ENCODE measurements around the gene FAM180B. TPM values are rescaled to one million over a fixed set of nuclear protein-coding genes. Genes with fewer than 3 reads are reported as not detected.
A peak's percentile ranks its signal among the peaks of the same experiment; 100 is the strongest.

The FAM180B gene
- total RNA-seq, 1 donor from 2014 or later: 0.31 TPM

GRCh38 chr11:47589977-47590861 is 3.7 kb downstream of the FAM180B start:
- Mint-ChIP-seq H3K4me3 (ENCODE audit: unreplicated experiment) (no peak overlapping the region), H3K27me3 (ENCODE audit: unreplicated experiment) (peaks cover 18% of the 10 kb centered on the region), H3K36me3 (ENCODE audit: low read depth, unreplicated experiment) (peaks cover 13% of the 10 kb centered on the region), H3K27ac (ENCODE audit: unreplicated experiment) (no peak overlapping the region), H3K9me3 (ENCODE audit: unreplicated experiment) (no peaks in the 10 kb centered on the region), H3K4me1 (ENCODE audit: unreplicated experiment) (peaks cover 39% of the 10 kb centered on the region)
- TF ChIP-seq CTCF (IDR thresholded peaks at IDR 0.05; ENCODE audit: unreplicated experiment): no peak
- DNase-seq (ENCODE audit: low spot score): no peak

GRCh38 chr11:47591764-47592163 is 5.3 kb downstream of the FAM180B start:
- H3K36me3 Mint-ChIP-seq (ENCODE audit: low read depth, unreplicated experiment): peaks cover 13% of the 10 kb centered on the region
- TF ChIP-seq CTCF (IDR thresholded peaks at IDR 0.05; ENCODE audit: unreplicated experiment): no peak
- peaks cover 35% of the 10 kb centered on the region for H3K4me1 Mint-ChIP-seq (ENCODE audit: unreplicated experiment)
- H3K4me3 Mint-ChIP-seq (ENCODE audit: unreplicated experiment): no peak overlapping the region
- DNase-seq (ENCODE audit: low spot score): peak; percentile 62
- peaks cover 20% of the 10 kb centered on the region for H3K27me3 Mint-ChIP-seq (ENCODE audit: unreplicated experiment)
- H3K27ac Mint-ChIP-seq (ENCODE audit: unreplicated experiment): peak overlapping the region; percentile 95
- no peaks in the 10 kb centered on the region for H3K9me3 Mint-ChIP-seq (ENCODE audit: unreplicated experiment)

GRCh38 chr11:47592251-47592650 is 5.8 kb downstream of the FAM180B start:
- H3K4me1 Mint-ChIP-seq (ENCODE audit: unreplicated experiment): peaks cover 34% of the 10 kb centered on the region
- peaks cover 20% of the 10 kb centered on the region for H3K27me3 Mint-ChIP-seq (ENCODE audit: unreplicated experiment)
- no peak overlapping the region for H3K4me3 Mint-ChIP-seq (ENCODE audit: unreplicated experiment)
- H3K36me3 Mint-ChIP-seq (ENCODE audit: low read depth, unreplicated experiment): peaks cover 13% of the 10 kb centered on the region
- no peak for DNase-seq (ENCODE audit: low spot score)
- no peak for TF ChIP-seq CTCF (IDR thresholded peaks at IDR 0.05; ENCODE audit: unreplicated experiment)
- peak overlapping the region; percentile 95 for H3K27ac Mint-ChIP-seq (ENCODE audit: unreplicated experiment)
- H3K9me3 Mint-ChIP-seq (ENCODE audit: unreplicated experiment): no peaks in the 10 kb centered on the region

- Mint-ChIP-seq H3K4me3 (ENCODE audit: unreplicated experiment) (peak overlapping the region; percentile 88), H3K4me1 (ENCODE audit: unreplicated experiment) (peaks cover 31% of the 10 kb centered on the region), H3K36me3 (ENCODE audit: low read depth, unreplicated experiment) (peaks cover 13% of the 10 kb centered on the region), H3K27ac (ENCODE audit: unreplicated experiment) (peak overlapping the region; percentile 95), H3K27me3 (ENCODE audit: unreplicated experiment) (peaks cover 22% of the 10 kb centered on the region), H3K9me3 (ENCODE audit: unreplicated experiment) (no peaks in the 10 kb centered on the region)
- no peak for TF ChIP-seq CTCF (IDR thresholded peaks at IDR 0.05; ENCODE audit: unreplicated experiment)
- DNase-seq (ENCODE audit: low spot score): no peak
These were observed 6.5 kb downstream of the FAM180B start for GRCh38 chr11:47592970-47593369.

GRCh38 chr11:47593492-47593933 is 7.0 kb downstream of the FAM180B start:
- H3K27me3 Mint-ChIP-seq (ENCODE audit: unreplicated experiment): peaks cover 22% of the 10 kb centered on the region
- no peaks in the 10 kb centered on the region for H3K9me3 Mint-ChIP-seq (ENCODE audit: unreplicated experiment)
- no peak for TF ChIP-seq CTCF (IDR thresholded peaks at IDR 0.05; ENCODE audit: unreplicated experiment)
- H3K27ac Mint-ChIP-seq (ENCODE audit: unreplicated experiment): peak overlapping the region; percentile 64
- peaks cover 11% of the 10 kb centered on the region for H3K36me3 Mint-ChIP-seq (ENCODE audit: low read depth, unreplicated experiment)
- H3K4me1 Mint-ChIP-seq (ENCODE audit: unreplicated experiment): peaks cover 31% of the 10 kb centered on the region
- no peak for DNase-seq (ENCODE audit: low spot score)
- peak overlapping the region; percentile 88 for H3K4me3 Mint-ChIP-seq (ENCODE audit: unreplicated experiment)

Data from endothelial cell (in vitro differentiated cells).